ENCODE data around the gene NLRP14.

The NLRP14 gene

DNA sequence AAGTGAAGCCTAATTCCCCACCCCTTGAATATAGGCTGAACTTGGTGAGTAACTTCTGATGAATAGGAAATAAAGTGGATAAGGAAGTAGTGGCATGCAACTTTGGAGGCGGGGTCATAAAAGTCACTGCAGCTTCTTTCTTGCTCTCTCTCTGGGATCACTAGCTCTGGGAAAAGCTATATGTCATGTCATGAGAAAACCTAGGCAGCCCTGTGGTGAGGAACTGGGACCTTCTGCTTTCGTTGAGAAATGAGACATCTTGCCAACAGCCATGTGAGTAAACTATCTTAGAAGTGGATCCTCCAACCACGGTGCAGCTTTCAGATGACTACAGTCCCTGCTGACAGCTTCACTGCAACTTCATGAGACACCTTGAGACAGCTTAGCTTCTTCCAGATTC is 15.8 kb upstream of the NLRP14 start:
- no peak for TF ChIP-seq ZBTB7A (IDR thresholded peaks at IDR 0.05; ENCODE audit: low read depth)
- TF ChIP-seq TEAD4 (IDR thresholded peaks at IDR 0.05), result no peak
- no peak for TF ChIP-seq RAD21 (IDR thresholded peaks at IDR 0.05; ENCODE audit: low read depth)
- TF ChIP-seq EGR1 (IDR thresholded peaks at IDR 0.05), result no peak
- TF ChIP-seq, protein P1, sequence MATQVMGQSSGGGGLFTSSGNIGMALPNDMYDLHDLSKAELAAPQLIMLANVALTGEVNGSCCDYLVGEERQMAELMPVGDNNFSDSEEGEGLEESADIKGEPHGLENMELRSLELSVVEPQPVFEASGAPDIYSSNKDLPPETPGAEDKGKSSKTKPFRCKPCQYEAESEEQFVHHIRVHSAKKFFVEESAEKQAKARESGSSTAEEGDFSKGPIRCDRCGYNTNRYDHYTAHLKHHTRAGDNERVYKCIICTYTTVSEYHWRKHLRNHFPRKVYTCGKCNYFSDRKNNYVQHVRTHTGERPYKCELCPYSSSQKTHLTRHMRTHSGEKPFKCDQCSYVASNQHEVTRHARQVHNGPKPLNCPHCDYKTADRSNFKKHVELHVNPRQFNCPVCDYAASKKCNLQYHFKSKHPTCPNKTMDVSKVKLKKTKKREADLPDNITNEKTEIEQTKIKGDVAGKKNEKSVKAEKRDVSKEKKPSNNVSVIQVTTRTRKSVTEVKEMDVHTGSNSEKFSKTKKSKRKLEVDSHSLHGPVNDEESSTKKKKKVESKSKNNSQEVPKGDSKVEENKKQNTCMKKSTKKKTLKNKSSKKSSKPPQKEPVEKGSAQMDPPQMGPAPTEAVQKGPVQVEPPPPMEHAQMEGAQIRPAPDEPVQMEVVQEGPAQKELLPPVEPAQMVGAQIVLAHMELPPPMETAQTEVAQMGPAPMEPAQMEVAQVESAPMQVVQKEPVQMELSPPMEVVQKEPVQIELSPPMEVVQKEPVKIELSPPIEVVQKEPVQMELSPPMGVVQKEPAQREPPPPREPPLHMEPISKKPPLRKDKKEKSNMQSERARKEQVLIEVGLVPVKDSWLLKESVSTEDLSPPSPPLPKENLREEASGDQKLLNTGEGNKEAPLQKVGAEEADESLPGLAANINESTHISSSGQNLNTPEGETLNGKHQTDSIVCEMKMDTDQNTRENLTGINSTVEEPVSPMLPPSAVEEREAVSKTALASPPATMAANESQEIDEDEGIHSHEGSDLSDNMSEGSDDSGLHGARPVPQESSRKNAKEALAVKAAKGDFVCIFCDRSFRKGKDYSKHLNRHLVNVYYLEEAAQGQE (IDR thresholded peaks at IDR 0.05; ENCODE audit: low read depth), result no peak
- TF ChIP-seq FOXM1 (IDR thresholded peaks at IDR 0.05; ENCODE audit: borderline replicate concordance, low read depth), result no peak
- no peak for TF ChIP-seq CEBPB (IDR thresholded peaks at IDR 0.05)
- TF ChIP-seq, protein P2, sequence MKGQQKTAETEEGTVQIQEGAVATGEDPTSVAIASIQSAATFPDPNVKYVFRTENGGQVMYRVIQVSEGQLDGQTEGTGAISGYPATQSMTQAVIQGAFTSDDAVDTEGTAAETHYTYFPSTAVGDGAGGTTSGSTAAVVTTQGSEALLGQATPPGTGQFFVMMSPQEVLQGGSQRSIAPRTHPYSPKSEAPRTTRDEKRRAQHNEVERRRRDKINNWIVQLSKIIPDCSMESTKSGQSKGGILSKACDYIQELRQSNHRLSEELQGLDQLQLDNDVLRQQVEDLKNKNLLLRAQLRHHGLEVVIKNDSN (IDR thresholded peaks at IDR 0.05), result no peak
- no peak for TF ChIP-seq NFIC (IDR thresholded peaks at IDR 0.05)
- TF ChIP-seq YY1 (IDR thresholded peaks at IDR 0.05; ENCODE audit: low read depth), result no peak
- TF ChIP-seq EP300 (IDR thresholded peaks at IDR 0.05; ENCODE audit: borderline replicate concordance), result no peak
- TF ChIP-seq CREB1 (IDR thresholded peaks at IDR 0.05; ENCODE audit: low read depth), result no peak
- TF ChIP-seq TCF12 (IDR thresholded peaks at IDR 0.05; ENCODE audit: low read depth), result no peak
- TF ChIP-seq, protein P3, sequence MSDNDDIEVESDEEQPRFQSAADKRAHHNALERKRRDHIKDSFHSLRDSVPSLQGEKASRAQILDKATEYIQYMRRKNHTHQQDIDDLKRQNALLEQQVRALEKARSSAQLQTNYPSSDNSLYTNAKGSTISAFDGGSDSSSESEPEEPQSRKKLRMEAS (IDR thresholded peaks at IDR 0.05), result no peak
- no peak for TF ChIP-seq TAF1 (IDR thresholded peaks at IDR 0.05; ENCODE audit: low read depth)

DNA sequence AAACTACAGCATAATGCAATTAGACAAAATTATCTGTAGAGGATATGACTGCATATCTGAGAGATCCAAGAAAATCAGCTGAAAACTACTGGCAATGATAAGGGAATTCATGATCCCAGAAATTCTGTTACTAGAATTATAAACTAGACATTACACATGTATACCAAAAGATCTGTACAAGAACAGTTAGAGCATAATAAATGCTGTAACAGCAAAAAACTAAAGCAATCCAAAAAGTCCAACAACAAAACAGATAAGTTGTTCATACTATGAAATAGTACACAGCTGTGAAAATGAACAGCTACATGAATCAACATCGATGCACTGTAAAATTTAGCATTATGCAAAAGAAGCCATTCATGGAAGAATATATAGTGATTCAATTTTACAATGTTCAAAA is 6.2 kb upstream of the NLRP14 start:
- no peak for TF ChIP-seq TEAD4 (IDR thresholded peaks at IDR 0.05)
- TF ChIP-seq, protein P2 (IDR thresholded peaks at IDR 0.05), result no peak
- no peak for TF ChIP-seq RAD21 (IDR thresholded peaks at IDR 0.05; ENCODE audit: low read depth)

DNA sequence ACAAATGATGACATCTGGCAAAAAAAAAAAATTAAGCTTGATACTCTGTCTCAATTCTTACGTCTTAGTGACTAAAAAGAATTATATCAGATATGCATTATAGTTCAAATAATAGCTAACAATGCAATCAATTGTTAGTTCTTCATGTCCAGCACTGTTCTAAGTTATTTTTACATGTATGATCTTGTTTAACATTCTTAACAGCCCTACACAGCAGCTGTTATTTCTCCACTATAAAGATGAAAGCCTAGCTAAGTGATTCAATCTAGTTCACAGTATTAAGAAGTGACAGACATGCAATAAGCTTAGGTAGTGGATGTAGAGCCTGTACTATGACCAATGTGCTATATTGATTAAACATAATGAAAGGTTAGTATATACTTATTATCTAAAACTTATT is 4.3 kb upstream of the NLRP14 start:
- TF ChIP-seq TCF12 (IDR thresholded peaks at IDR 0.05; ENCODE audit: low read depth) (no peak), EGR1 (IDR thresholded peaks at IDR 0.05) (no peak), CREB1 (IDR thresholded peaks at IDR 0.05; ENCODE audit: low read depth) (no peak), YY1 (IDR thresholded peaks at IDR 0.05; ENCODE audit: low read depth) (no peak), RAD21 (IDR thresholded peaks at IDR 0.05; ENCODE audit: low read depth) (no peak), ZBTB7A (IDR thresholded peaks at IDR 0.05; ENCODE audit: low read depth) (no peak), FOXM1 (IDR thresholded peaks at IDR 0.05; ENCODE audit: borderline replicate concordance, low read depth) (no peak)
- TF ChIP-seq, protein P3 (IDR thresholded peaks at IDR 0.05), result no peak
- TF ChIP-seq, protein P1 (IDR thresholded peaks at IDR 0.05; ENCODE audit: low read depth), result no peak

DNA sequence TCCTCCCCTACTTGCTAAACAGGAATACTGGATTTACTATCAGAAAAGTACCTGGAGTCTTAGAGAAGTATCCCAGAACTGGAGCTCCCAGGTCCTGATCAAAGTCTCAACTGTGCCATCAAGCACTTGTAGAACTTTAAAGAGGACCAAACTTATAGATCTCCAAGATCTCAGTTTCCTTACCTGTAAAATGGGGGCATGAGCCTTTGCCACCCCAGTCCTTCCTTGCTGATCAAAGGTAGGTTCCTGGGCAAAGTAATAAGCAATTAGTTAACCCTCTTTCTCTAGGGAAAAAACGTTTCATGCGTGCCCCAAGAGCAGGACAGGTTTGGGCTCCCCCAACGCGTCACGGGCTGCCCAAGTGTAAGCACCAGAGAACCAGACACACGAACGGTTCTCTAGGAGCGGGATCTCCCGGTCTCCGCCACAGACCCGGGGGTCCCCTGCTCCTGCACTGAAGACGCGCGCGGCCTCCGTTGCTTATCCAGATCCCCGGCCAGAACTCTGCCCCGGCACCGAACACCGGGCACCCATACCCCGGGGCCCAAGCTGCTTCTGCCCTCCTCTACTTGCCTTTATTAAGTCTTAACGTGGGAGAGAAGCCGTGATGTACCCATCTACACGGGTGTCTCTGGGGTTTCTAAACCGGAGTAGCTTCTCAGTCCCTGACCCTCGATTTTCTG is 638 bp upstream of the NLRP14 start:
- no peak for TF ChIP-seq TCF12 (IDR thresholded peaks at IDR 0.05; ENCODE audit: low read depth)
- TF ChIP-seq TEAD4 (IDR thresholded peaks at IDR 0.05), result no peak
- no peak for TF ChIP-seq YY1 (IDR thresholded peaks at IDR 0.05; ENCODE audit: low read depth)
- TF ChIP-seq CREB1 (IDR thresholded peaks at IDR 0.05; ENCODE audit: low read depth), result no peak
- TF ChIP-seq, protein P1 (IDR thresholded peaks at IDR 0.05; ENCODE audit: low read depth), result no peak
- no peak for TF ChIP-seq NFIC (IDR thresholded peaks at IDR 0.05)
- TF ChIP-seq FOXM1 (IDR thresholded peaks at IDR 0.05; ENCODE audit: borderline replicate concordance, low read depth), result no peak
- TF ChIP-seq ZBTB7A (IDR thresholded peaks at IDR 0.05; ENCODE audit: low read depth), result no peak
- TF ChIP-seq TAF1 (IDR thresholded peaks at IDR 0.05; ENCODE audit: low read depth), result no peak
- TF ChIP-seq CEBPB (IDR thresholded peaks at IDR 0.05), result no peak
- TF ChIP-seq, protein P3 (IDR thresholded peaks at IDR 0.05), result no peak
- TF ChIP-seq, protein P2 (IDR thresholded peaks at IDR 0.05), result no peak
- TF ChIP-seq EP300 (IDR thresholded peaks at IDR 0.05; ENCODE audit: borderline replicate concordance), result no peak
- no peak for TF ChIP-seq EGR1 (IDR thresholded peaks at IDR 0.05)
- TF ChIP-seq RAD21 (IDR thresholded peaks at IDR 0.05; ENCODE audit: low read depth), result no peak
